D721Med (cell line): Measurements from ENCODE around the gene PTPRT.

Source experiments
- DNase-seq: peaks from one replicate; pipeline ENCODE4 v3.0.0; 2011; ENCODE audit warnings: low spot score; ENCODE audit not compliant: insufficient read length
- FAIRE-seq: peaks from 2 replicates; lab custom pipeline; 2011; peaks lifted over from hg19 to GRCh38; lab: Jason Lieb, UNC
- CTCF ChIP-seq: IDR thresholded peaks from 2 replicates; pipeline ENCODE4 v1.5.1; 2012; ENCODE audit warnings: mild to moderate bottlenecking, control low read depth; ENCODE audit not compliant: insufficient read depth; ENCODE audit errors: missing control alignments

Gene PTPRT

GRCh38 chr20:42886046-42886445 is 303.7 kb downstream of the PTPRT start:
- FAIRE-seq: no peak
- no peak for DNase-seq
- TF ChIP-seq CTCF: no peak

- DNase-seq (no peak), FAIRE-seq (no peak)
- no peak for TF ChIP-seq CTCF
These were observed 314.1 kb downstream of the PTPRT start for GRCh38 chr20:42875581-42875980.

GRCh38 chr20:42873259-42873658 is 316.4 kb downstream of the PTPRT start:
- DNase-seq (no peak), FAIRE-seq (no peak)
- no peak for TF ChIP-seq CTCF

- TF ChIP-seq CTCF: no peak
- FAIRE-seq (no peak), DNase-seq (no peak)
These were observed 325.6 kb downstream of the PTPRT start for GRCh38 chr20:42864116-42864515.

- no peak for TF ChIP-seq CTCF
- no peak for DNase-seq
- FAIRE-seq: no peak
These were observed 327.3 kb downstream of the PTPRT start for GRCh38 chr20:42862446-42862845.

GRCh38 chr20:42857446-42857845 is 332.3 kb downstream of the PTPRT start:
- TF ChIP-seq CTCF: no peak
- FAIRE-seq (peak; percentile 89), DNase-seq (no peak)

- FAIRE-seq: no peak
- no peak for DNase-seq
- no peak for TF ChIP-seq CTCF
These were observed 333.8 kb downstream of the PTPRT start for GRCh38 chr20:42855896-42856295.
